ENCODE measurements around the gene FUT9.

The FUT9 gene

GRCh38 chr6:96073555-96073954, 57.8 kb downstream of the FUT9 start:
- no peak for DNase-seq (ENCODE audit: low read depth)

DNA sequence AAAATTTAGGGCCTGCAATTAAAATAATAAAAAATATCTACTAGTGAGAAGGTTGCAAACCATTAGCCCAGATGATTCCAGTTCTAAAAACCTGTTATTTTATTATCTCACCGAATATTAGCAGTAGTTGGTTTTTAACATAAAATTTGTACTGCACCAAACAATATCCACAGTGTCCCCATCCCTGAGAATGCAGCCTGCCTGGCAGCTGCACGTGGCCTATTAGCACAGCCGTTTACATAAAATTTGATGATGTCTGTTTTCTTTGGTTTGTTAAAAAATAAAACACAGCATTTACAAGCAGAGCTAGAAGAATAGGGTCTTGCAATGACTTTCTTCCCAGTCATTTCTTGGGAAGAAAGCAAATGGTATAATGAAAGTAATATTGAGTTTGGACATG, 58.2 kb downstream of the FUT9 start:
- no peak for DNase-seq (ENCODE audit: low read depth)

DNA sequence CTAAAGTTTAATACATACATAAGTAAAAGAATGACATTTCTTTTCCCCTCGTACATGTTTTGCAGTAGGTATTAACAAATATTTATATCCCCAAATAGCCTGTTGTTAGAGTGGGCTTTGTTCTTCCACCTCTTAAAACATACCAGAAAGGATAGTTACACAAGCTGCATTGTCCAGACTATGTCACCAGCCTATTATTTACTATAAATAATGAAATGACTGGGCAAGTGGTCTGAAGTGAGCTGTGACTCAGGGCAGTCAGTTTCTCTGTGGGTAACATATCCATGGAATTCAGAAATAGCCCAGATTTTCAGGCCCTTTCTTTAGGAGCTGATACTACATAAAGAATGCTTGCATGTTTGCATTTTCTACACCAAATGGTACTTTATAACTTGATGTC, 60.1 kb downstream of the FUT9 start:
- no peak for DNase-seq (ENCODE audit: low read depth)

DNA sequence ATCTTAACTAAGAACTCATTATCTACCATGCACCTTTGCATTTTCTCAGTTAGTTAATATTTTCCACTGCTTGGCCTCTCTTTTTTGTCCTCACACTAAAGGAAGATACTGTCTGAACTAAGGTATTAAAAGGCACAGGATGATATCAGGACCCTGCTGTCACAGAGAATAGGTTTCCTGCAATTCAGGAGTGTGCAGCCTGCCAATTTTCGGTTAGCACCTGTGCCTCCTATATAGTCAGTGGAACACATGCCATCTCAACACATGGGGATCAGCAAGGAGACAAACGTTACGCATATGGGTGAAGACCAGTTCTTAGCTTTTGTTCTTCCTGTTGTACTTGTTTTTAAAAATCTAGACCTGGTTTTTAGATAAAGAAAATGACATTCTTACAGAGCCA, 71.0 kb downstream of the FUT9 start:
- DNase-seq (ENCODE audit: low read depth), result no peak

DNA sequence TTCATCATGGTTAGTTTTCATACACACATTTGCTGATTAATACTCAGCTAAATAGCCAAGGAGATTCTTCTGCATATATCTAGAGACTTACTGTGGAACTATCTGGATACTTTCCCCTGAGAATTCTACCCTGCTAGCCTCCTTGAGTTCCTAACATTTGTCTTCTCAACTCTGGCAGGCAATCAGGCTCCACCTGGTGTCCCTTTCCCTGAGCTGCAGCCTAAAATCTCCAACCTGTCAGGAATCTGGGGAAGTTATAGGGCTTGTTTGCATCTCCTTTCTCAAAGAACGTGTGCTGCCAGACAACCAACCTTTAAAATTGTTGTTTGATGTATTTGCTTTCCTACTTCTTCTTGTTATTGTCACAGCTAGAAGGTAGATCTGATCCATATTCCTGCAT, 73.4 kb downstream of the FUT9 start:
- no peak for DNase-seq (ENCODE audit: low read depth)

DNA sequence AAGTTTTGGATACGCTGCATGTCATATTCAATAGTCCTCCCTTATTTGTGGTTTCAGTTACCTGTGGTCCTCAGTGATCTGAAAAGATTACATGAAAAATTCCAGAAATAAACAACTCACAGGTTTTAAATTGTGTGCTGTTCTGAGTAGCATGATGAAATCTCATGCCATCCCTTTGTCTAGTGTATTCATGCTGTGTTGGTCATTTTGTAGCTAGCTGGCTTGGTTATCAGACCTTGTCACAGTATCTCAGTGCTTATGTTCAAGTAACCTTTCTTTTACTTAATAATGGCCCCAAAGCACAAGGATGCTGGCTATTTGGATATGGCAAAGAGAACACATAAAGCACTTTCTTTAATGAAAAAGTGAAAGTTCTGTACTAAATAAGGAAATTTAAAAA, 78.3 kb downstream of the FUT9 start:
- no peak for DNase-seq (ENCODE audit: low read depth)

GRCh38 chr6:96099069-96099468, 83.3 kb downstream of the FUT9 start:
- DNase-seq (ENCODE audit: low read depth), result no peak

GRCh38 chr6:96101564-96101963, 85.8 kb downstream of the FUT9 start:
- no peak for DNase-seq (ENCODE audit: low read depth)

DNA sequence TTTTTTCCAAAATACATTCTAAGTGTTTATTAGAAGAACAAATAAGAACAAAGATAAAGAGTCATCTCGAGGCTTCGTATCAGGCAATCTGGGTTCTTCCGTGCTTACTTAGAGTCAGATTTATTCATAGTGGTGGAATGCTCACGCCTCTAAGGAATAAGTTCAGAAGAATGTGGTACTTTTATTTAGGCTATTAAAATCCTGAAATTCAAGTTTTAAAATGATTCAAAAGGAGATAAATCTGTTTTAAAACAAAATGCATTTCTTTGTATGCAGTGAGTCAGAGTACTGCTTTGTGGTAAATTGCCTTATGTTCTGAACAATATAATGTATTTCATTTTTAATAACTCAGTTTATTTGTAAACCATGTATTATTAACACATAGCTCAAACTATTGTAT, 89.1 kb downstream of the FUT9 start:
- no peak for DNase-seq (ENCODE audit: low read depth)

- no peak for DNase-seq (ENCODE audit: low read depth)
These were observed 95.1 kb downstream of the FUT9 start for GRCh38 chr6:96110878-96111277.

DNA sequence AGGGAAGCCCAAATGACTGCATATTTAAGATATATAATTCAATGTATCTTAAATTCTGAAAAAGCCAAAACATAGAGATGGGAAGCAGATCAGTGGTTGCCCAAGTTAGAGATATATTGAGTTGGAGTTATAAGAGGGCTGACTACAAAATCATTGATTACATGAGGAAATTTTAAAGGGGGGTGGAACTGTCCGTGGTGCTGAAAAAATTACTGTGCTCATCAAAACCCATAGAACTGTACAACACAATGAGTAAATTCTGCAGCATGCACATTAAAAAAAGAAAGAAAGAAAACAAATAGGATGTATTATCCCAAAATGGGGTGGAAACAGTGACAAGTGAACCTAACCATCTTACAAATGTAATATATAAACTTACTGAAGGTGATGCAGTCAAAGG, 100.9 kb downstream of the FUT9 start:
- DNase-seq (ENCODE audit: low read depth), result no peak

- no peak for DNase-seq (ENCODE audit: low read depth)
These were observed 109.0 kb downstream of the FUT9 start for GRCh38 chr6:96124778-96125177.

- DNase-seq (ENCODE audit: low read depth), result no peak
These were observed 122.6 kb downstream of the FUT9 start for GRCh38 chr6:96138406-96138805.

GRCh38 chr6:96142142-96142541, 126.4 kb downstream of the FUT9 start:
- no peak for DNase-seq (ENCODE audit: low read depth)

- no peak for DNase-seq (ENCODE audit: low read depth)
These were observed 134.7 kb downstream of the FUT9 start for GRCh38 chr6:96150431-96150830.

DNA sequence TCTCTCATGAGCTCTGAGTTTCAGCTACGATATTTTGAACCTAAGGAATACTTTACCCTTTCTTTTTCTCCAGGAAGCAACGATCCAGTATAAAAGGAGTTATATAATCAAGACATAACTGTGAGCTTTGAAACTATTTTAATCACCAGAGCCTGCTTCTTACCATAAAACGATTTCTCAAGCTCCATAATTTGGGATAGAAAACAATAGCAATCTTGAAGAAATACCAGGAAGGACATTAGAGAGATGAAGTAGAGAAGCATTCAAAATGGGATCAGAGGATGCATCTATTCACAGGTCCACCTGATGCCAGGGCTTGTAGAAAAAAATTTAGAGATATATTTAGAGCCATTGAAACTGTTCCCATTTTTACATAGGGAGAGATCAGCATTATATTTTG, 135.9 kb downstream of the FUT9 start:
- DNase-seq (ENCODE audit: low read depth), result no peak

GRCh38 chr6:96152114-96152708, 136.4 kb downstream of the FUT9 start:
- no peak for DNase-seq (ENCODE audit: low read depth)

DNA sequence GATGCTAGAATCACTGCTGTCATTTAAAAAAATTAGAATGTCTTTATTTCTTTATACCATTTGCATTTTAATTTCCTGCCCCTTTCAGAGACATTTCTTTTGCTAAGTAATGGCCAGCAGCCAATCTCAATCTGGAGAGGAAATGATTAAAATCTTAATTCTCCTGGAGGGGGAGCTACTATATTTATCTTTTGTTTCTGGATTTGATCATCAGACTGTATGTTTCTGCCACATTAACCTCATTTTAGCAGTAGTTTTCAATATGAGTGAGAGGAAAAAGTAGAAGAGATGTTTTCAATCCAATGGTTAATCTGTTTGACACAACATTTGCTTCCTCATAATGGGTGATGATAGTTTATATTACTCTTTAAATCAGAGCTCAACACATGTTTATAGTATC, 138.0 kb downstream of the FUT9 start:
- DNase-seq (ENCODE audit: low read depth), result no peak

GRCh38 chr6:96156425-96156824, 140.7 kb downstream of the FUT9 start:
- DNase-seq (ENCODE audit: low read depth), result no peak

- no peak for DNase-seq (ENCODE audit: low read depth)
These were observed 141.3 kb downstream of the FUT9 start for GRCh38 chr6:96157018-96157565.

DNA sequence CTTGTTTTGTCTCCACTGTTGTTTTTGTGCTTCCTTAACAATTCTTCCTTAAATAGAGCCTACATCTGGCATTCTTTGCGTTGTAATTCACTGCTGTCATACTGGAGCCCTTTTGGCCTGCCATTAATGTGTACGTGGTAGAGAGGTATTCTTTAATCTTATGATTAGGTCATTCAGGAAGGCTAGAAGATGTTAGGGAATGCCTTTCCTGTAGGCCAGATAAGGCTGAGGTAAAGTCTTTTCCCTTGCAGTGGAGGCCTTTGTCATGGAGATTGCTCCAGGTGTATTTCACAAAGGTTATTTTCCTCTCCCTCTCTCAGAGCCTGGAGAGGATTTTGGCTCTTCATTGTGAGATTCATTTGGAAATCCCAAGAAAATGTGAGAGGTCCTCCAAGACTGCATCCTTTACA, 146.9 kb downstream of the FUT9 start:
- DNase-seq (ENCODE audit: low read depth), result no peak

- DNase-seq (ENCODE audit: low read depth), result no peak
These were observed 149.0 kb downstream of the FUT9 start for GRCh38 chr6:96164802-96165201.

DNA sequence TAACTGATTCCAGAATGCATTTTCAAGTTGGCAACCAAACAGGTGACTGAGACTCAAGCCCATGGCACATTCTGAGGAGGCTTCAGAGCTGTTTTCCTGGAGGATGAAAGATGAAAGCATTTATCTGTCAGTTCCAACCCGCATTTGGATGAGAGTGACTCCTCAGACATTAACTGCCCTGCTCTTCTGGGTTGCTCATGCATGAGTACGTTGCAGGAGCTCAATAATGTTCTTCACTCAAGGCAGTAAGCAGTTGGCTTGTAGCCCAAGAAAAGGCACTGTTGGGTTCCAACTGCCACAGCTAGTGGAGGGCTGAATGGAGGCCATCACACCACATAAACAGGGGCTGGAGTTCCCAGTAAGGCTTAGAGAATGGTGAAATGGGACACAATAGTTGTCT, 155.3 kb downstream of the FUT9 start:
- DNase-seq (ENCODE audit: low read depth), result no peak

- no peak for DNase-seq (ENCODE audit: low read depth)
These were observed 169.0 kb downstream of the FUT9 start for GRCh38 chr6:96184798-96185197.

DNA sequence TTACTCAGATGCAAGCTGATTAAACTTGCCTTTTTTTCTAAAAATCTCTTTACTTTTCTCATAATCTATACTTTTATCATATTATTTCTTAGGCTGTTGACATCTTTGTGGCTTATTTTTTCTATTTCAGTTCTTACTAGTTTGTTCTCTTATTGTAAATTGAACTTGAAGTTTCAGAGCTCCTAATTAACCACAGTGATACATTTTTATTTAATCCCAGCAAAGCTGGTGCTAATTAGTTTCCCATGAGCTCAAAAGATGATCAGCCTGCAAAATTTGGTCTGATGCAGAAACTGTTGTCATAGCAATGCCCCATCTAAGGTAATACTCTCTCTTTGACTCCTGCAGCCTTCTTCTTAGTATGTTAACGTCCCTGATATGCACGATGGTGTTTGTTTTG, 170.3 kb downstream of the FUT9 start:
- DNase-seq (ENCODE audit: low read depth), result no peak
